ENCODE data around the gene IGFL2. TPM values are rescaled to one million over a fixed set of nuclear protein-coding genes. Genes with fewer than 3 reads are reported as not detected.
"Not testable (repeated sequence)": the region's sequence is repeated elsewhere in the genome, so short reads cannot be mapped to it uniquely, and the experiment has no call there.

Gene IGFL2
- total RNA-seq, 4 donors from 2014 or later = 7.2 to 26.9 (median 24.9) TPM

- no peak overlapping the region for H3K4me3 ChIP-seq (ENCODE audit: low read depth, poor library complexity, severe bottlenecking)
- intact Hi-C loops (cut with DNase I; ENCODE audit: low total_unique reads) = loop anchor here (5.0 kb wide), 1 partner anchor 104 kb away; no protein-coding TSS in a partner anchor
- DNase-seq (ENCODE audit: low spot score in 2 of 2) = peak in 1 of 2 donors; percentile 63
- 91 to 94% methylated on average over 18 to 20 of the region's 20 CpGs for WGBS, 2 donors
- TF ChIP-seq, protein P1, sequence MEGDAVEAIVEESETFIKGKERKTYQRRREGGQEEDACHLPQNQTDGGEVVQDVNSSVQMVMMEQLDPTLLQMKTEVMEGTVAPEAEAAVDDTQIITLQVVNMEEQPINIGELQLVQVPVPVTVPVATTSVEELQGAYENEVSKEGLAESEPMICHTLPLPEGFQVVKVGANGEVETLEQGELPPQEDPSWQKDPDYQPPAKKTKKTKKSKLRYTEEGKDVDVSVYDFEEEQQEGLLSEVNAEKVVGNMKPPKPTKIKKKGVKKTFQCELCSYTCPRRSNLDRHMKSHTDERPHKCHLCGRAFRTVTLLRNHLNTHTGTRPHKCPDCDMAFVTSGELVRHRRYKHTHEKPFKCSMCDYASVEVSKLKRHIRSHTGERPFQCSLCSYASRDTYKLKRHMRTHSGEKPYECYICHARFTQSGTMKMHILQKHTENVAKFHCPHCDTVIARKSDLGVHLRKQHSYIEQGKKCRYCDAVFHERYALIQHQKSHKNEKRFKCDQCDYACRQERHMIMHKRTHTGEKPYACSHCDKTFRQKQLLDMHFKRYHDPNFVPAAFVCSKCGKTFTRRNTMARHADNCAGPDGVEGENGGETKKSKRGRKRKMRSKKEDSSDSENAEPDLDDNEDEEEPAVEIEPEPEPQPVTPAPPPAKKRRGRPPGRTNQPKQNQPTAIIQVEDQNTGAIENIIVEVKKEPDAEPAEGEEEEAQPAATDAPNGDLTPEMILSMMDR (IDR thresholded peaks at IDR 0.05) = no peak
- TF ChIP-seq POLR2A (IDR thresholded peaks at IDR 0.05) = no peak
These were observed 38.2 kb downstream of the IGFL2 start for GRCh38 chr19:46186101-46186716.

- H3K4me3 ChIP-seq (ENCODE audit: low read depth, poor library complexity, severe bottlenecking) = no peak overlapping the region
- no peak for DNase-seq (ENCODE audit: low spot score in 2 of 2)
- TF ChIP-seq, protein P1 (IDR thresholded peaks at IDR 0.05) = no peak
- no peak for TF ChIP-seq POLR2A (IDR thresholded peaks at IDR 0.05)
- 45 to 52% methylated on average over 5 of the region's 5 CpGs for WGBS, 2 donors
- intact Hi-C loops (cut with DNase I; ENCODE audit: low total_unique reads) = loop anchor here (5.0 kb wide), 1 partner anchor 104 kb away; no protein-coding TSS in a partner anchor
These were observed 38.7 kb downstream of the IGFL2 start for GRCh38 chr19:46186717-46187101.

- no peak for TF ChIP-seq POLR2A (IDR thresholded peaks at IDR 0.05)
- TF ChIP-seq, protein P1 (IDR thresholded peaks at IDR 0.05) = no peak
- DNase-seq (ENCODE audit: low spot score in 2 of 2) = peak in 1 of 2 donors; percentile 66
- H3K4me3 ChIP-seq (ENCODE audit: low read depth, poor library complexity, severe bottlenecking) = no peak overlapping the region
- intact Hi-C loops (cut with DNase I; ENCODE audit: low total_unique reads) = loop anchor here (5.0 kb wide), 1 partner anchor 108 kb away; no protein-coding TSS in a partner anchor
- 70% methylated on average over 8 of the region's 8 CpGs for WGBS, 2 donors
These were observed 42.2 kb downstream of the IGFL2 start for GRCh38 chr19:46189971-46190888.

DNA sequence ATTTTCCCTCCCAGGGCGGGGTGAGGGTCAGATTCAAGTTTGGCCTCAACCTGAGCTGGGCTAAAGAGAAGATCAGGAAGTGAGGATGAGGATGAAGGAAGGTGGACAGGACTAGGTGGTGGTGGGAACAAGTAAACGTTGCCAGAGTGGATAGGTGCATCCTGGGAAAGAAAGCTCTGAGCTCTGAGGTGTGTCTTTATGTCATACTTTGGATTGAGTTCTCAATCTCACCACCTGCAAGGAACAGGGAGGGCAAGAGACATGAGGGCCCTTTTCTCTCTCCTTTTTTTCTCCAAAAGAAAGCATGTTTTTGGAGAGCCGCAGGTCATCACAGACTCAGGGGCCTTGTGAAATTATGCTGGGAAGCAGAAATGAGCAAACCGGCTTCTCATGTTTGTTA, 43.3 kb downstream of the IGFL2 start:
- intact Hi-C loops (cut with DNase I; ENCODE audit: low total_unique reads) = no loop called here
- TF ChIP-seq, protein P1 (IDR thresholded peaks at IDR 0.05) = no peak
- no peak for TF ChIP-seq POLR2A (IDR thresholded peaks at IDR 0.05)
- WGBS, 2 donors = 72 to 81% methylated on average over 4 of the region's 4 CpGs
- no peak for DNase-seq (ENCODE audit: low spot score in 2 of 2)
- H3K4me3 ChIP-seq (ENCODE audit: low read depth, poor library complexity, severe bottlenecking) = no peak overlapping the region

GRCh38 chr19:46191972-46192371, 43.9 kb downstream of the IGFL2 start:
- WGBS, 2 donors = 59 to 75% methylated on average over 3 of the region's 3 CpGs

DNA sequence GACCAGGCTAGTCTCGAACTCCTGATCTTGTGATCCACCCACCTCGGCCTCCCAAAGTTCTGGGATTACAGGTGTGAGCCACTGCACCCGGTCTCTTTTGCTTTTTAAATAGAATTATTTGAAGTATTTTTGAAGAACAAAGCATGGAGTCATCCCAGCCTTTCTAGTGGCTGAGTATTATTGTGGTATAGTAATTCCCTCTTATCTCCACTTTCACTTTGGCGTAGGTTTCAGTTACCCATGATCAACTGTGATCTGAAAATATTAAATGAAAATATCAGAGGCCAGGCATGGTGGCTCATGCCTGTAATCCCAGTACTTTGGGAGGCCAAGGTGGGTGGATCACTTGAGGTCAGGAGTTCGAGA, 44.6 kb downstream of the IGFL2 start:
- H3K4me3 ChIP-seq (ENCODE audit: low read depth, poor library complexity, severe bottlenecking); DNase-seq (ENCODE audit: low spot score in 2 of 2); intact Hi-C loops (cut with DNase I; ENCODE audit: low total_unique reads): not testable (repeated sequence)
- WGBS, 2 donors = 70 to 77% methylated on average over 5 of the region's 5 CpGs

More at GRCh38 chr19:46191972-46192371, 43.9 kb downstream of the IGFL2 start:
- no peak overlapping the region for H3K4me3 ChIP-seq (ENCODE audit: low read depth, poor library complexity, severe bottlenecking)
- no peak for TF ChIP-seq POLR2A (IDR thresholded peaks at IDR 0.05)
- TF ChIP-seq, protein P1 (IDR thresholded peaks at IDR 0.05) = no peak
- intact Hi-C loops (cut with DNase I; ENCODE audit: low total_unique reads) = no loop called here
- DNase-seq (ENCODE audit: low spot score in 2 of 2) = no peak

All from lower leg skin (tissue), 4 donors.